KMS-11 (cell line): Measurements from ENCODE around the gene PKD1.

ENCODE experiments used
- H2AFZ ChIP-seq: fragments of 200-600 bp; sonication (generic); 2 replicates; pipeline ENCODE4 v1.6.1; 2016; ENCODE audit warnings: antibody characterized with exemption, mixed run types, low read depth
- H3K27ac ChIP-seq: fragments of 200-600 bp; sonication (generic); 2 replicates; pipeline ENCODE4 v1.6.1; 2016; ENCODE audit warnings: mild to moderate bottlenecking, mixed run types
- H3K27me3 ChIP-seq: fragments of 200-600 bp; sonication (generic); 2 replicates; pipeline ENCODE4 v1.6.1; 2017; ENCODE audit warnings: mild to moderate bottlenecking, low read depth, mixed run types, moderate library complexity; ENCODE audit not compliant: insufficient read depth
- H3K36me3 ChIP-seq: fragments of 200-600 bp; sonication (generic); 2 replicates; pipeline ENCODE4 v1.6.1; 2017; ENCODE audit warnings: mild to moderate bottlenecking, mixed run types; ENCODE audit not compliant: insufficient read depth
- H3K4me1 ChIP-seq: fragments of 200-600 bp; sonication (generic); 2 replicates; pipeline ENCODE4 v1.6.1; 2016; ENCODE audit warnings: mild to moderate bottlenecking, low read depth, mixed run types; ENCODE audit not compliant: poor library complexity, severe bottlenecking
- H3K4me2 ChIP-seq: fragments of 200-600 bp; sonication (generic); 2 replicates; pipeline ENCODE4 v1.7.0; 2016; ENCODE audit warnings: mild to moderate bottlenecking, mixed run types
- H3K4me3 ChIP-seq: fragments of 200-600 bp; sonication (generic); IDR thresholded peaks from 2 replicates; pipeline ENCODE4 v1.6.1; 2017; ENCODE audit warnings: low read depth, low read length, mixed read lengths; ENCODE audit not compliant: insufficient read depth
- H3K79me2 ChIP-seq: fragments of 200-600 bp; sonication (generic); 2 replicates; pipeline ENCODE4 v1.6.1; 2016; ENCODE audit warnings: low read depth, mixed run types; ENCODE audit not compliant: insufficient read depth
- H3K9ac ChIP-seq: fragments of 200-600 bp; sonication (generic); 2 replicates; pipeline ENCODE4 v1.6.1; 2016; ENCODE audit warnings: mild to moderate bottlenecking, mixed run types
- H4K20me1 ChIP-seq: fragments of 200-600 bp; sonication (generic); 2 replicates; pipeline ENCODE4 v1.6.1; 2016; ENCODE audit warnings: mild to moderate bottlenecking, mixed run types; ENCODE audit not compliant: insufficient read depth
- CTCF ChIP-seq: fragments of 200-600 bp; sonication (generic); conservative IDR thresholded peaks from 2 replicates; pipeline ENCODE4 v1.6.1; 2017; ENCODE audit warnings: low read depth, mild to moderate bottlenecking, antibody characterized with exemption, low read length, moderate library complexity, mixed read lengths

PKD1 gene

DNA sequence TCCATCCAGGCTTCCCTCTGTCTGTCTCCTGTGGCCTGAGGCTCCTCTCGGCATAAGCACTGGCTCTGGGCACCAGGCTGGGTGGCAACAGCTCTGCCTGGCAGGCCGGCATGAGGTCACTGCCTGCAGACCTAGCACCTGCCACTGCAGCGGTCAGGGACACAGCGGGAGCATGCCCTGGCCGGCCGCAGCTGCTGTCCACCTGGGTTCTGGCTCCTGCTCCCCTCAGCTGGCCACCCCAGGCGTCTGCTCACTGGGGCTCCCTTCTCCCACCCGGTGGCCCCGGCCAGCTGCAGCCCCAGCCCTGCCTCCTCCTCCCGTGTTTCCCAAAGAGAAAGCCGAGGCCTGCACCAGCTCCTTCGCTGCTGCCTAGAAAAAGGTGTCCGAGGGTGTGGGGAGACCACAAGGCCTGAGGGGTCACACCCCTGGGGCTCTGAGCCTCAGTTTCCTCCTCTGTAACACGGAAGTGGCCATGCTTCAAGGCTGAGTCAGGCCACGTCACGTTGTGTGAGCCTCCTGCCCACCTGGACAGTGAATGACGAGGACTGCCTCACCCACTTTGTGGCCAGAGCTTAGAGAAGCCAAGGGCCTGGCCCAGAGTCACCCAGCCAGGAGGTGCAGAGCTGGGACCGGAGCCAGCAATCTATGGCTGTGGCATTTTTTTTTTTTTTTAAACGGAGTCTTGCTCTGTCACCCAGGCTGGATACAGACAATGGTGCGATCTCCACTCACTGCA, 94.7 kb downstream of the PKD1 start:
- Histone ChIP-seq H3K27ac (no peak overlapping the region), H2AFZ (no peak overlapping the region), H3K79me2 (no peaks in the 10 kb centered on the region), H3K36me3 (no peaks in the 10 kb centered on the region), H4K20me1 (no peaks in the 10 kb centered on the region), H3K4me2 (no peak overlapping the region), H3K9ac (no peak overlapping the region), H3K27me3 (no peaks in the 10 kb centered on the region), H3K4me3 (no peak overlapping the region), H3K4me1 (peaks cover 18% of the 10 kb centered on the region)
- TF ChIP-seq CTCF: no peak

DNA sequence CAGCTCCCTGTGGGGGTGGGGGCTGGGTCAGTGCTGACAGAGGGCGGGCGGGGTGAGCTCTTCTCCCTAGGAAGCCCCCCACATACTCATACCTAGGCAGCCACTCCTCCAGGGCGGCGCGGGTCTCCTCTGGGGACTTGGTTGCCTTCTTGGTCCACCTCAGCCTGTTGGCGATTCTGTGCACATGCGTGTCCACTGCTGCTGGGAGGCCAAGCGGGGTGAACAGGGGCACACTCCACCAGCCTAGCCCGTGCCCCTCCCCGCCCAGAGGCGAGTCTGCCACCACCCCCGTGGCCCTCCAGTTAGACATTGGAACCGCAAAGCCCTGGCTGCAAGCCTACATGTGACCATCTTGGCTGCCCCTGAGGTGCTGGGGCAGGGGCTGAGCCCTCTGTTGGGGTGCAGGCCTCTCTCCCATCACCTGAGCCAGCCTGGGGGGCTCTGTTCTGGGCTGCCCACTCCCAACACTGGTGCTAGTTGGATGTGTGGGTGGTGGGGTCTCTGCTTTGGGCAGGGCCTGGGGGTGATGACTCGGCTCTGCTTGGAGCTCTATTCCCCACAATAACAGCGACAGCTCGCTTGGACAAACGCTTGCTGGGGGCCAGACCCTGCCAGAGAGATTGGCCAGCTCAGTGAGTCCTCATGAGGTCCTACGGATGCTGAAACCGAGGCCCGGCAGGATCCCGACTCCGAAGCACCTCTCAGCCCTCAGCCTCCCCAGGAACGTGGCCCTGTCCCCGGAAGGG, 95.5 kb downstream of the PKD1 start:
- Histone ChIP-seq H3K27me3 (no peaks in the 10 kb centered on the region), H3K36me3 (no peaks in the 10 kb centered on the region), H3K79me2 (no peaks in the 10 kb centered on the region), H3K27ac (no peak overlapping the region), H2AFZ (no peak overlapping the region), H3K4me2 (no peak overlapping the region), H3K4me1 (peaks cover 18% of the 10 kb centered on the region), H4K20me1 (no peaks in the 10 kb centered on the region), H3K4me3 (no peak overlapping the region), H3K9ac (no peak overlapping the region)
- no peak for TF ChIP-seq CTCF

GRCh38 chr16:2039274-2040031, 96.2 kb downstream of the PKD1 start:
- H3K9ac ChIP-seq: no peak overlapping the region
- H4K20me1 ChIP-seq: no peaks in the 10 kb centered on the region
- H3K79me2 ChIP-seq: no peaks in the 10 kb centered on the region
- no peak overlapping the region for H3K4me3 ChIP-seq
- H3K4me1 ChIP-seq: peaks cover 16% of the 10 kb centered on the region
- H3K27me3 ChIP-seq: no peaks in the 10 kb centered on the region
- TF ChIP-seq CTCF: no peak
- H3K36me3 ChIP-seq: no peaks in the 10 kb centered on the region
- H3K27ac ChIP-seq: no peak overlapping the region
- H3K4me2 ChIP-seq: no peak overlapping the region
- no peak overlapping the region for H2AFZ ChIP-seq
